ENCODE results near the gene CHAD. TPM values are rescaled to one million over a fixed set of nuclear protein-coding genes. Genes with fewer than 3 reads are reported as not detected.
A peak's percentile ranks its signal among the peaks of the same experiment; 100 is the strongest.

The CHAD gene
- total RNA-seq, 1 experiment from 2014 or later, result 0.09 TPM

DNA sequence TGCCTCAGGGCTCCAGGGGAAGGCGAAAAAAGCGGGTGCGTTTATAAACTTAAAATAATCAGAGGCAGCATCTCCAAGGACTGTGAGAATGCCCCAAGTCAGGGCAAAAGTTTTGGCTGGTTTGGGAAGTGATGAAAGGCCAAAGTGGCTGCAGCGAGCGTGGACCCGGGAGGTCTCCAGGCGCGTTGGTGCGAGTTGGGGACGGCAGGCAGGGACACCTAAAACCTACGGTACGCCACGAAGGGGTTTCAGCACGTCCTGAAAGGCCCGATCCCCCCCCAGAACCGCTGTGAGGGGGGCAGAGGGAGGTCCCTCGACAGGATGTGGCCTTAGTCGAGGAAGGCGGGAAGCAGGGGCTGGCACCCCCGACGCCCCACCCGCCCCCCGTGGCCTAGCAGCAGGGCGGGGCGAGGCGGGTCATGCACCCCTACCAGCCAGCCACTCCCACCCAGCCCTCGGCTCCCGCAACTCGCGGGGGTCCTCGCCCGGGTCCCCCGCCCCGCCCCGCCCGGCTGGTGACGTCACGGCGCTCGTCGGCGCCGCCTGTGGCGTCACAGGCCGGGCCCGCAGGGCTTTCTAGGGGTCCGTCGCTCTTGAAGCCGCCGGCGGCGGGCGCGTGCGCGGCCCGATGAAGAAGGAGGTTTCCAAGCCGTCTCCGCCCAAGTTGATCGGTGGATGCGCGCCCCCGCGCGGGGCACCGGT, 39.3 kb upstream of the CHAD start, which contains the start of gene MYCBPAP (continued):
- TF ChIP-seq, protein P1, sequence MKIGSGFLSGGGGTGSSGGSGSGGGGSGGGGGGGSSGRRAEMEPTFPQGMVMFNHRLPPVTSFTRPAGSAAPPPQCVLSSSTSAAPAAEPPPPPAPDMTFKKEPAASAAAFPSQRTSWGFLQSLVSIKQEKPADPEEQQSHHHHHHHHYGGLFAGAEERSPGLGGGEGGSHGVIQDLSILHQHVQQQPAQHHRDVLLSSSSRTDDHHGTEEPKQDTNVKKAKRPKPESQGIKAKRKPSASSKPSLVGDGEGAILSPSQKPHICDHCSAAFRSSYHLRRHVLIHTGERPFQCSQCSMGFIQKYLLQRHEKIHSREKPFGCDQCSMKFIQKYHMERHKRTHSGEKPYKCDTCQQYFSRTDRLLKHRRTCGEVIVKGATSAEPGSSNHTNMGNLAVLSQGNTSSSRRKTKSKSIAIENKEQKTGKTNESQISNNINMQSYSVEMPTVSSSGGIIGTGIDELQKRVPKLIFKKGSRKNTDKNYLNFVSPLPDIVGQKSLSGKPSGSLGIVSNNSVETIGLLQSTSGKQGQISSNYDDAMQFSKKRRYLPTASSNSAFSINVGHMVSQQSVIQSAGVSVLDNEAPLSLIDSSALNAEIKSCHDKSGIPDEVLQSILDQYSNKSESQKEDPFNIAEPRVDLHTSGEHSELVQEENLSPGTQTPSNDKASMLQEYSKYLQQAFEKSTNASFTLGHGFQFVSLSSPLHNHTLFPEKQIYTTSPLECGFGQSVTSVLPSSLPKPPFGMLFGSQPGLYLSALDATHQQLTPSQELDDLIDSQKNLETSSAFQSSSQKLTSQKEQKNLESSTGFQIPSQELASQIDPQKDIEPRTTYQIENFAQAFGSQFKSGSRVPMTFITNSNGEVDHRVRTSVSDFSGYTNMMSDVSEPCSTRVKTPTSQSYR (CRISPR knock-in tag; IDR thresholded peaks at IDR 0.05), result no peak; the same call in 1 of the 2 replicates
- no peak for TF ChIP-seq GRHL2 (CRISPR knock-in tag; IDR thresholded peaks at IDR 0.05; ENCODE audit: insufficient replicate concordance, severe bottlenecking)
- no peak for TF ChIP-seq ZNF232 (CRISPR knock-in tag; IDR thresholded peaks at IDR 0.05)
- TF ChIP-seq JUN (CRISPR knock-in tag; IDR thresholded peaks at IDR 0.05), result no peak
- TF ChIP-seq, protein P2, sequence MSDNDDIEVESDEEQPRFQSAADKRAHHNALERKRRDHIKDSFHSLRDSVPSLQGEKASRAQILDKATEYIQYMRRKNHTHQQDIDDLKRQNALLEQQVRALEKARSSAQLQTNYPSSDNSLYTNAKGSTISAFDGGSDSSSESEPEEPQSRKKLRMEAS (CRISPR knock-in tag; IDR thresholded peaks at IDR 0.05), result peak; percentile 86; the same call in 1 of the 2 replicates
- TF ChIP-seq, protein P3, sequence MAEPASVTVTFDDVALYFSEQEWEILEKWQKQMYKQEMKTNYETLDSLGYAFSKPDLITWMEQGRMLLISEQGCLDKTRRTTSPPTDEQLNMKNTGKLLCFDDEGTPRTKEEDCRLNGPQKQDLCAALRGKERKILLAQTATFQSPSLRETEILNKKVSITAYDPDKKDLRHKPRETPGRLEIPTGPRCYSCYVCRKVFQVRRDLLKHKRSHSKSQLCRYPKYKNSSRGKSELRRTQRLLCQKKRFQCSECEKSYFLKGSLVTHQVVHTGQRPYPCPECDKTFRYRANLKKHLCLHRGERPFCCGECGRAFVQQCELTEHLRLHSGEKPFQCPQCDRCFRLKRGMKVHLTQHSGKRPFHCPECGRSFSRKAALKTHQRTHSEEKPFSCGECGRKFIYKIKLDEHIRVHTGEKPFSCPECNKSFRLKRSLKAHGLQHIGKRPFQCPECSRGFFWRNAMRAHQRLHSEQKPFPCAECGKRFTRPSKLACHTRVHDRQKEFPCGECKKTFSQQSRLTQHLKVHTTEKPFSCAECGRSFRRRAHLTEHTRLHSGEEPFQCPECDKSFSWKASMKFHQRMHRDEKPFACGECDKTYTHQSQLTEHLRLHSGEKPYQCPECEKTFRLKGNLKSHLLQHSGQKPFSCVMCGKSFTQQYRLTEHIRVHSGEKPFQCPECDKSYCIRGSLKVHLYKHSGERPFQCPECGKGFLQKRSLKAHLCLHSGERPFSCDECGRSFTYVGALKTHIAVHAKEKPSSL (CRISPR knock-in tag; conservative IDR thresholded peaks at IDR 0.05), result no peak
- TF ChIP-seq, protein P4, sequence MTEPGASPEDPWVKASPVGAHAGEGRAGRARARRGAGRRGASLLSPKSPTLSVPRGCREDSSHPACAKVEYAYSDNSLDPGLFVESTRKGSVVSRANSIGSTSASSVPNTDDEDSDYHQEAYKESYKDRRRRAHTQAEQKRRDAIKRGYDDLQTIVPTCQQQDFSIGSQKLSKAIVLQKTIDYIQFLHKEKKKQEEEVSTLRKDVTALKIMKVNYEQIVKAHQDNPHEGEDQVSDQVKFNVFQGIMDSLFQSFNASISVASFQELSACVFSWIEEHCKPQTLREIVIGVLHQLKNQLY (CRISPR knock-in tag; IDR thresholded peaks at IDR 0.05), result no peak
- TF ChIP-seq ZBTB21 (CRISPR knock-in tag; IDR thresholded peaks at IDR 0.05; ENCODE audit: borderline replicate concordance), result peak; percentile 98
- TF ChIP-seq SMAD3 (CRISPR knock-in tag; IDR thresholded peaks at IDR 0.05; ENCODE audit: borderline replicate concordance), result 0 out of 2 replicates have a peak, but pooled peaks have one; percentile 20
- 0 out of 2 replicates have a peak, but pooled peaks have one; percentile 14 for TF ChIP-seq ZNF138 (CRISPR knock-in tag; conservative IDR thresholded peaks at IDR 0.05)
- TF ChIP-seq, protein P5, sequence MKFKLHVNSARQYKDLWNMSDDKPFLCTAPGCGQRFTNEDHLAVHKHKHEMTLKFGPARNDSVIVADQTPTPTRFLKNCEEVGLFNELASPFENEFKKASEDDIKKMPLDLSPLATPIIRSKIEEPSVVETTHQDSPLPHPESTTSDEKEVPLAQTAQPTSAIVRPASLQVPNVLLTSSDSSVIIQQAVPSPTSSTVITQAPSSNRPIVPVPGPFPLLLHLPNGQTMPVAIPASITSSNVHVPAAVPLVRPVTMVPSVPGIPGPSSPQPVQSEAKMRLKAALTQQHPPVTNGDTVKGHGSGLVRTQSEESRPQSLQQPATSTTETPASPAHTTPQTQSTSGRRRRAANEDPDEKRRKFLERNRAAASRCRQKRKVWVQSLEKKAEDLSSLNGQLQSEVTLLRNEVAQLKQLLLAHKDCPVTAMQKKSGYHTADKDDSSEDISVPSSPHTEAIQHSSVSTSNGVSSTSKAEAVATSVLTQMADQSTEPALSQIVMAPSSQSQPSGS (CRISPR knock-in tag; IDR thresholded peaks at IDR 0.05; ENCODE audit: borderline replicate concordance, low read depth), result no peak
- TF ChIP-seq, protein P6, sequence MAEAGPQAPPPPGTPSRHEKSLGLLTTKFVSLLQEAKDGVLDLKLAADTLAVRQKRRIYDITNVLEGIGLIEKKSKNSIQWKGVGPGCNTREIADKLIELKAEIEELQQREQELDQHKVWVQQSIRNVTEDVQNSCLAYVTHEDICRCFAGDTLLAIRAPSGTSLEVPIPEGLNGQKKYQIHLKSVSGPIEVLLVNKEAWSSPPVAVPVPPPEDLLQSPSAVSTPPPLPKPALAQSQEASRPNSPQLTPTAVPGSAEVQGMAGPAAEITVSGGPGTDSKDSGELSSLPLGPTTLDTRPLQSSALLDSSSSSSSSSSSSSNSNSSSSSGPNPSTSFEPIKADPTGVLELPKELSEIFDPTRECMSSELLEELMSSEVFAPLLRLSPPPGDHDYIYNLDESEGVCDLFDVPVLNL (CRISPR knock-in tag; IDR thresholded peaks at IDR 0.05; ENCODE audit: borderline replicate concordance, low read depth), result no peak
- TF ChIP-seq SP1 (CRISPR knock-in tag; conservative IDR thresholded peaks at IDR 0.05), result peak; percentile 81
- no peak for TF ChIP-seq RELA (CRISPR knock-in tag; IDR thresholded peaks at IDR 0.05; ENCODE audit: borderline replicate concordance)
- TF ChIP-seq NR2C2 (CRISPR knock-in tag; IDR thresholded peaks at IDR 0.05), result no peak
- TF ChIP-seq ETV6 (CRISPR knock-in tag; IDR thresholded peaks at IDR 0.05), result no peak; the same call in 1 of the 2 replicates
- TF ChIP-seq, protein P7, sequence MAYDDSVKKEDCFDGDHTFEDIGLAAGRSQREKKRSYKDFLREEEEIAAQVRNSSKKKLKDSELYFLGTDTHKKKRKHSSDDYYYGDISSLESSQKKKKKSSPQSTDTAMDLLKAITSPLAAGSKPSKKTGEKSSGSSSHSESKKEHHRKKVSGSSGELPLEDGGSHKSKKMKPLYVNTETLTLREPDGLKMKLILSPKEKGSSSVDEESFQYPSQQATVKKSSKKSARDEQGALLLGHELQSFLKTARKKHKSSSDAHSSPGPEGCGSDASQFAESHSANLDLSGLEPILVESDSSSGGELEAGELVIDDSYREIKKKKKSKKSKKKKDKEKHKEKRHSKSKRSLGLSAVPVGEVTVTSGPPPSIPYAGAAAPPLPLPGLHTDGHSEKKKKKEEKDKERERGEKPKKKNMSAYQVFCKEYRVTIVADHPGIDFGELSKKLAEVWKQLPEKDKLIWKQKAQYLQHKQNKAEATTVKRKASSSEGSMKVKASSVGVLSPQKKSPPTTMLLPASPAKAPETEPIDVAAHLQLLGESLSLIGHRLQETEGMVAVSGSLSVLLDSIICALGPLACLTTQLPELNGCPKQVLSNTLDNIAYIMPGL (CRISPR knock-in tag; IDR thresholded peaks at IDR 0.05), result peak; percentile 58; the same call in 1 of the 2 replicates
- no peak for TF ChIP-seq PRRX2 (CRISPR knock-in tag; IDR thresholded peaks at IDR 0.05)
- TF ChIP-seq, protein P8, sequence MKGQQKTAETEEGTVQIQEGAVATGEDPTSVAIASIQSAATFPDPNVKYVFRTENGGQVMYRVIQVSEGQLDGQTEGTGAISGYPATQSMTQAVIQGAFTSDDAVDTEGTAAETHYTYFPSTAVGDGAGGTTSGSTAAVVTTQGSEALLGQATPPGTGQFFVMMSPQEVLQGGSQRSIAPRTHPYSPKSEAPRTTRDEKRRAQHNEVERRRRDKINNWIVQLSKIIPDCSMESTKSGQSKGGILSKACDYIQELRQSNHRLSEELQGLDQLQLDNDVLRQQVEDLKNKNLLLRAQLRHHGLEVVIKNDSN (CRISPR knock-in tag; IDR thresholded peaks at IDR 0.05), result 0 out of 2 replicates have a peak, but pooled peaks have one; percentile 36
- TF ChIP-seq TP53 (CRISPR knock-in tag; IDR thresholded peaks at IDR 0.05), result no peak
- no peak for TF ChIP-seq KAT7 (CRISPR knock-in tag; IDR thresholded peaks at IDR 0.05; ENCODE audit: borderline replicate concordance)
- TF ChIP-seq MYBL2 (CRISPR knock-in tag; IDR thresholded peaks at IDR 0.05), result 0 out of 2 replicates have a peak, but pooled peaks have one; percentile 58
- TF ChIP-seq NR1H2 (CRISPR knock-in tag; IDR thresholded peaks at IDR 0.05), result no peak
- no peak for TF ChIP-seq CREB1 (CRISPR knock-in tag; IDR thresholded peaks at IDR 0.05)
- TF ChIP-seq, protein P9, sequence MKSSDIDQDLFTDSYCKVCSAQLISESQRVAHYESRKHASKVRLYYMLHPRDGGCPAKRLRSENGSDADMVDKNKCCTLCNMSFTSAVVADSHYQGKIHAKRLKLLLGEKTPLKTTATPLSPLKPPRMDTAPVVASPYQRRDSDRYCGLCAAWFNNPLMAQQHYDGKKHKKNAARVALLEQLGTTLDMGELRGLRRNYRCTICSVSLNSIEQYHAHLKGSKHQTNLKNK (CRISPR knock-in tag; IDR thresholded peaks at IDR 0.05), result no peak
